GM19025 (cell line): ENCODE results near the gene CNTFR.
"Not testable (repeated sequence)": the region's sequence is repeated elsewhere in the genome, so short reads cannot be mapped to it uniquely, and the experiment has no call there.

ENCODE experiments used
- ATAC-seq: cut with Tn5 transposase; IDR thresholded peaks from one replicate; pipeline ENCODE4 v1.9.1; 2021; ENCODE audit warnings: mild to moderate bottlenecking, low read depth, moderate library complexity; ENCODE audit not compliant: unreplicated experiment

CNTFR gene

DNA sequence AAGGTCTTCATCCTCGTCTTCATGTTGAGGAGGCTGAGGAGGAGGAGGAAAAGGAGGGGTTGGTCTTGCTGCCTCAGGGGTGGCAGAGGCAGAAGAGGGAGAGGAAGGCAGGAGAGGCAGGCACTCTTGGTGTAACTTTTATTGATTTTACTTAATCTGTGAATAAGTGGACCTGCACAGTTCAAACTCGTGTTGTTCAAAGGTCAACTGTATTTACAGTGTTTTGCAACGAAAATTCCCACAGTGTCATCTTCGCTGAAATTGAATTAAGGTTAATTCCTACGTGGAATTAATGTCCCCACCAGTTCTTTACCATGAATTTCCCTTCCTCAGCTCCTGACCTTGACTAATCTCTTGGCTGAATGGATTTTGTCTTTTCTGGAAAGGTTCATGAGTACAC, 45.5 kb downstream of the CNTFR start:
- no peak for ATAC-seq

DNA sequence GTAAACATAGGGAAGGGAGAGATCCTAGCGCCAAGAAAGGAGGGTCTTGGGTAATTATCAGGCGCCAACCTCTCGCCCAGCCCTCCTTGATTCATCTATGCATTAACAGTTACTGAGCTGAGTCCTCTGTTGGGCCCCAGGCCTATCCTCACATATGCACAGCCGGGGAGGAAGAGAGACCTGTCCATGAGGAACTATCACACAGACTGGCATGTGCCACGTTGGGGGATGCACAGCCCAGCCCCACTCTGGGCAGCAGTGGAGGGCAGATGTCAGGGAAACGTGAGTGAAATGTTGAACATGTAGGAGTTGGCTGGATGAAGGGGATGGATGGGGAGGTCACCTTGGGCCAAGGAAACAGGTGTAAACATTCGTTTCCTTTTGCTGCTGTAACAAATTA, 48.0 kb downstream of the CNTFR start:
- no peak for ATAC-seq

DNA sequence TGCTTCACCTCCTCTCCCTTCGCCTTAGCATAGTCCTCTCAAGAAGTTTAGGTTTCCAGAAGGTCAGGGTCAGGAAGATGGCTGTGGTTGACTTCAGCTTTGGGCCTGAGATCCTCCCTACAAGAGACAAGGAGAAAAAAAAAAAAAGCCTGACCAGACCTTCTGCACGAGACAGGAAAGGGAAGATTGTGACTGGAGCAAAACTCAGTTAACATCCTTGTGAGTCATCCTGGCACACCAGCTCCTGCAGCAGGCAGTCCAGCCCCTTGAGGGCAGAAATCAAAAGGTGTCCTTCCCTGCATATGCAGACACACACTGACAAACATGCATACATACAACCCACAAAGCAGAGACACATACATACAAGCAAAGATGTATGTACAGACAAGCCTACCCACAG, 48.7 kb downstream of the CNTFR start:
- ATAC-seq = no peak

DNA sequence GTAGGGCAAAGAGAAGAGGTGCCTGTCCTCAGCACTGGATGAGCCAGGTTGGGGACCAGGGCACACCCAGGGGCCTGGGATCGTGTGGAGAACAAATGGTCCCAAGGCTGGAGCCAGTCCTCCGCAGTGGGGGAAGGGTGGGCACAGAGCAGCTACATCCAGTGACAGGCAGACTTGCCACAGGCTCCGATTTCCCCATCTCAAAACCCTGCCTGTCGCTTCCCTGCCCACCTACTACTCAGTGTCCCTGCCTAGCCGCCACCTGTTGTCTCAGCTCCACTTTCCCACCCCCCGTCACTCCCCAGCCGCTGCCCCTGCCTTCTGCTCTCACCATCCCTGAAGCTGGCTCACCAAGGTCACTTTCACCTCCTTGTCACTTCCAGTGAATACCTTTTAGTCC, 52.8 kb downstream of the CNTFR start:
- no peak for ATAC-seq

DNA sequence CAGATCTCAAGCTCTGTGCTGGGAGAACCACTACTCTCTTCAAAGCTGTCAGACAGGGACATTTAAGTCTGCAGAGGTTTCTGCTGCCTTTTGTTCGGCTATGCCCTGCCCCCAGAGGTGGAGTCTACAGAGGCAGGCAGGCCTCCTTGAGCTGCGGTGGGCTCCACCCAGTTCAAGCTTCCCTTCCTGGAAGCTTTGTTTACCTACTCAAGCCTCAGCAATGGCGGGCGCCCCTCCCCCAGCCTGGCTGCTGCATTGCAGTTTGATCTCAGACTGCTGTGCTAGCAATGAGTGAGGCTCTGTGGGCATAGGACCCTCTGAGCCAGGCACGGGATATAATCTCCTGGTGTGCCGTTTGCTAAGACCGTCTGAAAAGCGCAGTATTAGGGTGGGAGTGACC, 57.5 kb downstream of the CNTFR start:
- not testable (repeated sequence) for ATAC-seq

DNA sequence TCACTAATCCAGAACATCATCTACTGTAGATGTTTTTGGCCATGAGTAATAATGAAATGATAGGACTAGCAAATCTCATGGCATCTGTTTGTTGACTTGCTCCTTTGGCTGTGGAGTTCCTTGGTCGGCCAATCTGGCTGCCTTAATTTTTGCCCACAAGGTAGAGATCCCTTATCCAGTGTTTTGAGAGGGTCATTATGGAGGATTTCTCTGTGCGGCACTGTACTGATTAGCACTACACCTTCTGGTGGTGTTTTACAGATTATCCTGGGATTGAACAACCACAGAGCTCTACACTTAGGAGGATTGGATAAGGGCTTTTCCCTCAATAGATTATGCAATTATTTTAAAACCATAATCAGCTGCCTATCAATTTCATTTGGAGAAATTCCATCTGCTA, 63.5 kb downstream of the CNTFR start:
- no peak for ATAC-seq

DNA sequence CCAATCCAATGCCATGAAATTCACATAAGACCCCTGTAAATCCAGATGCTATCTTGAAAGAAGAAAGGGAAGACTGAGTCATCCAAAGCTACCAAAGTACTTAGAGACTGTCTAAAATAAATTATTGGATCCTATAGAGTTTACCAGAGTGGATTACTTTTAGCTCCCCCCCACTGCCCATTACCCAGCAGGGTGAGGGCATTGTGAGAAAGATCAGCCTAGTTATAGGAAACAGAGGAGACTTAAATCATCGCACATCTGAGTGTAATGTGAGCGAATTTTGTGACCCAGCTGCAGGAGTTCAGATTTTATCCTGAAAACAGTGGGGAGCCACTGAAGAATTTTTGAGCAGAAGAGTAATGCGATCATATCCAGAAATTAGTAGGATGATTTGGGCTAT, 65.2 kb downstream of the CNTFR start:
- ATAC-seq = no peak

DNA sequence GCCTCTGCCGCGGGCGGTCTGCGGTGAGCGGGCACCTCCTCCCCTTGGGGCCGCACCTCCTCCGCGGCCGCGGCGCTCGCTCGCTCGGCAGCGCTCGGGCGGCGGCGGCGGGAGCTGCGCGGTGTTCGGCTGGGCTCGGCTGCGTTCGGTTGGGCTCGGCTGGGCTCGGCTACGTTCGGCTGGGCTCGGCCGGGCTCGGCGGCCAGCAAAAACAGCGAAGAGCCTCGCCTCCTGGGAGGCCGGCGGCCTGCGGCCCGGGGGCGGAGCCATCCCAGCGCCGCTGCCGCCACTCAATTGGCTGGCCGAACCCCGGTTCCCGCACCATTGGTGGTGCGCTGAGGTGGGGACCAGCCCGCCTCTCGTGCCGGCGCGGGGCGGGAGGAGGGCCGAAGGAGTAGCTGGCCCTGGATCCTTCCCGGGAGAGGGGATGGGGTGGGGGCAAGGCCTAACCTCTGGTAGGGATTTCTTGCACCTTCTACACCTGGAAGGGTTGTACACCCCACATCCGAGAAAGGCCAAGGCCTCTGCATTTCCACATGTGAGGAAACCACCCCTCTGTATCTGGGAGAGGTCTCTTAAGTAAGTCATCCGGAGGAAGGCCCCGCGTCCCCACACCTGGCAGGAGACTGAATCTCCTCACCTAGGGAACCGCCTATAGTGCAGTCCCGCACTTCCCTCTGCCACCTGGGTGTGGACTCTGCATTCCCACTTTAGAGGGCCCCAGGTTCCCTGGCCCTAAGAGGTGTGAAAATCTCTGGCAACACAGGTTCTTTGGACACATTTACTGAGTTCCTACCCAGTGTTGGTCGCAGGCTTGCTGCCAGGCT, 66.3 kb downstream of the CNTFR start, which contains the start of gene ENHO:
ENHO (minus strand) TSS at position 20 of the 827 bp plus-strand sequence. CDS start 1,295 bp downstream, outside the sequence.
- peak; percentile 88 for ATAC-seq

DNA sequence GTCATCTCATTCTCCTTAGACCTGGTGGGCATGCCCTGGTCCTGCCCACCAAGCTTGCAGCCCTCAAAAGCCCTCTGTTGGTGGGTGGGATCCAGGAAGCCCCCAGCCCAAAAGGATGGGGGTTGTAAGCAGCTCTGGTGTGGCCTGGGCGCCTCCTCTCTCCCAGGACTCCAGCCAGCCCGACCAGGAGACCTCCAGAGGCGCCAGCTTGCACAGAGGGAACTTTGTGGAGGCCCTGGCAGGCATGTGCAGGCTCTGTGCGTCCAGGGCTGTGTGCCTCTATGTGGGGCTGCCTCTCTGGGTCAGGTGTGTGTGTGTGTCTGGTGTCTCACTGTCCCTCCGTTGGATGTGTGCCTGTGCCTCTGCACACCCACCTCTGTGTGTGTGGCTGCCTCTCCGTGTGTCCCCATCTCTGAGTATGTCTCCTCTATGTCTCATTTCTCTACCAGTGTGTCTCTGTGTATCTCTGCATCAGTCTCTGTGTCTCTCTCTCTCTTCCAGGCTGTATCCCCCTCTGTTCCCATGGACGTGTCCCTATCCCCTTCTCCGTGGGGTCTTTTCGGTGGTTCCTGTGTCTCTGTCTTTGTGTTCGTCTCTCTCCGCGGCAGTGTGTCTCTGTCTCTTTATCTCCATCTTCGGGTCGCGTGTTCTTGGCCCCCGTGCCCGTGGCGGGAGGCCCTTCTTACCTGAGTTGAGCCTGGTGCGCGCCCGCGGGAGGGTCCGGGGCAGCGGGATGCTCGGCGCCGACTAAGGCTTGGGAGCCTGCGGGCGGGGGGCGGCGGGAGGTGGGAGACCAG, 67.2 kb downstream of the CNTFR start:
- ATAC-seq = peak; percentile 20

DNA sequence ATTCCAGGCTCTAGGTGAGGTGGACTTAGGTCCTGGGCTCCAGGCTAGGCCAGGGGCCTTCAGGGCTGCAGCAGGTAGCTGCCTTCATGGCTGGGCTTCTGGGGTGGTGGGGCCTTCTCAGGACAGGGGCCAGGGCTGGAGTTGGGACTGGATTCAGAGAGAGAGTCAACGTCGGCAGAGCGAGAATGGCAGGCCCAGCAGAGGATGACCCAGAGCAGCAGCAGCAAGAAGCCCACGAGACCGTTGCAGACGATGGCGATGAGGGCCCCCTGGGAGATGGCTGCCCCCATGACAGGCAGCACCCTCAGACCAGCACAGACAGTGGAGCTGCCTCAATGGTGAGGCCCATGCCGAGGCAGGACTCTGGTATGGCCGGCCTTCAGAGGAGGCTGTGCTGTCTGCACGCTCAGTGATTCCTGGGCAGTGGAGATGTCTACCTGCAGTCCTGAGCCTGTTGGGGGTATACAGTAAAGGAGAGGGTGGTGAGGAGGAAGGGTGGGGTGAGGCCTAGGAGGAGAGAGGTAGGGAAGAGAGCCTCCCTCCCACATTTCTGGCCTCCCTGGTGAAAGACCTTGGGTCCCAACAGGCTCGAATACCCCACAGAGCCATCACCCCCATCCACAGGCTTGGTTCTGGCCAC, 68.0 kb downstream of the CNTFR start:
- no peak for ATAC-seq

DNA sequence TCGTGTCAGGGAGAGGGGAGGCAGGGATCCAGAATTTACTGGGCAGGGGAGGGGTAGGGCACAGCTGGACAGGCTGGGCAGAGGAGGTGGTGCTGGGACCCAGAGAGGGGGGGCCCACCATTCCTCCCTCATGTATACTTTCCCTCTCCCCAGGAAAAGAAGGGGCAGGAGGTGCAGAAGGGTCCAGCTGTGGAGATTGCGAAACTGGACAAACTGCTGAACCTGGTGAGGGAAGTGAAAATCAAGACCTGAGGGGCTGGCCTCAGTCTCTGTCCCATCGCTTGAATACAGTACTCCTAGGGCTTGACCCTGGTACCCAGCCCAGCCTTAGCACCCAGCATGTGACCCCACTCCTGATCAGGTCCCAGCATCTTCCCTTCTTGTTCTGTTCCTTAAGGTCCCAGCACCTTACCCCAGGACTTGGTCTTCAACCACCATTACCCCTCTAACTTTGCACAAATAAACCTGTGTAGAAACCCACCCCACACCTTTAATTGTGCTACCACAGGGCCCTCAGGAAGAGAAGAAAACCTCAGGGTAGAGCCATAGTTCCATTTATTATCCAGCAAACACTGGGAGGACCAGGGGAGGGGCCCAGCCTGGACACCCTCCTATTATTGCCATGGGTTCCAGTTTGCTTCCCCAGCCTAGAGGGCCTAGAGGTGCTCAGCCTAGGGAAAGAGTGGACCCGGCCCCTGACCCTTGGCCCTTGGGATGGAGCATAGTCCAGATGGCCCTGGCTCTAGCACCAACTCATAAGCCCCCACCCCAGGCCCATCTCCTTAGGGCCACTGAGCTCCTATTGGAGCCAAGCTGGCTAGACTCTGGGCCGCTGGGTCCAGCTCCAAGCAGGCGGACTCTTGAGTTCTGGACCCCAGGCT, 68.8 kb downstream of the CNTFR start:
- no peak for ATAC-seq

DNA sequence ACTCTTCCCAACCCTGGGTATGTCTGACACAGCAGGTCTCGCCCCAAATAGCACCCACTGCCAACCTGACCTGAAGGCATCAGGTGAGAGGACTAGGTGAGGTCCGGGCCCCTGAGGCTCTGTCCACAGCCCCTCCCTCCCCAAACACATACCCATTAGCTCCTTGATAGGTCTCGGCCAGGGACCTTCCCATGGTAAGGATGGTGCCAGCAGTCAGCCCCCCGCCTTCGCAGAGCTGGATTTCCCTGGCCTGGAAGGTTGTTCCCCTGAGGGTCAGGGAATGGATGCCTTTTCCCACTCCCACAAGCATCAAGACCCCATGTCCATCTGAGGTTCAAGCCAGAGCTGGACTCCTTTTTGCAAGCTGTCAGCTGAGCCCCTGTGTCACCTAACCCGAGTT, 69.4 kb downstream of the CNTFR start:
- no peak for ATAC-seq

DNA sequence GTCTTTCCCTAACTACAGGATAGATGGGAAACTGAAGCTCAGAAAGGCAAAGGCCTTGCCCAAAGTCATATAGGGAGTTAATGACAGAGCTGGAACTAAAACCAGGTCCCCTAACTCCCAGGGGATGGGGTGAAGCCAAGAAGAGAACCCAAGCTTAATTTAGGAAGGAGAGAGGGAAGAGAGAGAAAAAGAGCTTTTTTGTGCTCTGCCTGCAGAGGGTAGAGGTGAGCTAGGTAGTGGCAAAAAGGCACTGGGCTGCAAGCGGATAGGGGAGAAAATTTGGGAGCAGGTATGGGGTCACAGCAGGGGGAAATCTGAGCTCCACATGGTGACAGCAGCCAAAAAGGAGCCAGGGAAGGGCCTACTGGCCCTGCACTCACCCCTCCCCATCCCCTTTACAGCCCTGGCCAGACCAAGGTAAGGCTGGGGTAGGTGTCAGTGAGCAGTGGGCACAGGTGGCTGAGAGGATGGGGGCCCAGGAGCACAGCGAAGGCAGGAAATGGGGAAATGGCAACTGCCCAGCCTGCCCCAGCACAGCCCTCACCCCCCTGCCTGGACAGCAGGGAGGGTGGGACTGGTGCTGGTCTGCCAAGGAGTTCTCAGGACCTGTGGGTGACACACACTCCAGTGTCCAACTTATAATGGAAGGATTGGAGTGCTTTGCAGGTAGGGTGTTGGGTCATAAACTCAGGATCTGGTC, 70.1 kb downstream of the CNTFR start:
- ATAC-seq = no peak

DNA sequence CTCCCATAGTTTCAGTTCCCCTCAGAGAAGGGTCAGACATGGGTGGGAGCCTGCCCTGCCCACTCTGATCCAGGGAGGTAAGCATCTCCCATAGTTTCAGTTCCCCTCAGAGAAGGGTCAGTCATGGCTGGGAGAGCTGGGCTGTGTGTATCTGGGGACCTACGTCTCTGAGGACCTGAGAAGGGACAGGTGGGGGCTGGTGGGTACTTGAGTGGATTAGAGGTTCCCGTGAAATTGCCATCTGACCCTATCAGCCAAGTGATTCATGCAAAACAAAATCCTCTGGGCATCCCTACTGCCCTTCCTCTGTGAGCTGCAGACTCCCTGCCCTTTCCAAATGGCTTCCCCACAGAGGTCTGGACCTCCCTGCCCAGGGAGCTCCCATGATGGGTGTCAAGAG, 70.6 kb downstream of the CNTFR start:
- no peak for ATAC-seq

DNA sequence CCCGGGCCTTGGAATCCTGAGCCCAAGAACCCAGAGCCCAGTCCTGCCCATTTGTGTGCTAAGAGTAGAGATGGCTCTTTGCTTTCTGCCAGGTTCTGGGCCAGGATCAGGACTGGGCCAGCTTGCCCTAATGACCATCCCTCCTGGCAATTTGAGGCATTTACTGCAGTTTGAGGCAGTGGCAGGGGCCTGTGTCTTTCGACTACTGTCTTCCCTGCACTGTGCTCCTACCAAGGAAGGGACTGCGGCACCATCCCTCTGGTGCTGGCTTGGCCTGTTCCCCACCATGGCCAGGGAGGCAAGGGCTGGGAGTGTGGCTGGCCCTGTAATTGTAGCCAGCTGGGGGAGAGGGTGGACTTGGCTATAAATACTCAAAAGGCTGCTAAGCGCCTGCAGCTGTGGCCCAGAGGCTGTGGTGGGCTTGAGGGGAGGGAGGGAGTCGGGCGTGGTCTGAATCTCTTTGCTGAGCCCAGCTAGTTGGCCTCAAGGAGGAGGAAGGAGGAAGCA, 71.4 kb downstream of the CNTFR start:
- no peak for ATAC-seq

DNA sequence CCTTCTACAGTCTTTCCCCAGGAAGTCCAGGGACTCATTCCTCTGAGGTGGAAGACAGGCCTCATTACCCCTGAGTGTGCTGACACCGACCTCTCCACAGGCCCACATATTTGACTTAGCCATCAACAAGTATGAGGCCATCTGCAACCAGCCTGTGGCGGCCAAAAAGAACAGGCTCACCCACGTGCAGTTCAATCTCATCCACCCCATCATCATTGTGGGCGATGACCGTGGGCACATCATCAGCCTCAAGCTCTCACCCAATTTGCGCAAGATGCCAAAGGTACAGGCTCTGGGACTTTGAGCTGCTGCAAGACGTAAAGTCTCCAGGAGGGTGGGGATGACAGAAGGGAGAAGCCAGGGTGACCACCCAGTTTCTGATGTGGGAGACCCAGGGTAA, 72.3 kb downstream of the CNTFR start:
- no peak for ATAC-seq

DNA sequence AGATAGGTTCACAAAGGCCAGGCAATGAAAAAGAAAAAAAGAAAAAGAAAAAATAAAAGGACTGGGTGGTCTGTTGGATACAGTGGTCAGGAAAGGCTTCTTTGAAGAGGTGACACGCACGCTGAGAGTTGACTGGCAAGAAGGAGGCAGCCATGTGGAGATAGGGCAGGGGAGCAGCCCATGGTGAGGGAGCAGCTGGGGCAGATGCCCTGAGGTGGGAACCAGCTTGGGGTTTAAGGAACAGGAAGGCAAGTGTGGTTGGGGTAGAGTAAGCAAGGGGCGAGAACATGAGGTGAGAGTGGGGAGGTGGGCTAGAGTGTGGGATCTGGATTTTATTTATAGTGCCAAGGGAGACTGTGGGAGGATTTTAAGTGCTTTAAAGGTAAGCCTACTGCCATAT, 73.6 kb downstream of the CNTFR start:
- no peak for ATAC-seq

DNA sequence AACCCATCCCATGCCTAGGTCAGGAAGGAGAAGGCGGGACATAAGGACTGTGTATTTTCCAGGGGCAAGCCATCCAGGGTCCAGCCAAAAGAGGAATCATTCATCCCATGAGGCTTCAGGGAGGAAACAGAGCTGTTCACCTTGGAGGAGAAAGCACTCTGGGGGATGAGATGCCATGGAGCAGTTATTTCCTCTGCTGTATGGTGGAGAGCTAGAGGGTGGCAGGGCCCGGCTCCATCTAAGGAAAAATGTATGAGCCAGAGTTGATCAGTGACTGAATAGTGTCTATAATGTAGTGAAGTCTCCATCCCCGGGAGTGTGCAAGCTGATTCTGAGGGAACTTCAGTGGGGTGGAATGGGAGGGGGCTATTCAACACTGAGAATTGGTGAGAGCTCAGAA, 74.7 kb downstream of the CNTFR start:
- ATAC-seq = no peak

DNA sequence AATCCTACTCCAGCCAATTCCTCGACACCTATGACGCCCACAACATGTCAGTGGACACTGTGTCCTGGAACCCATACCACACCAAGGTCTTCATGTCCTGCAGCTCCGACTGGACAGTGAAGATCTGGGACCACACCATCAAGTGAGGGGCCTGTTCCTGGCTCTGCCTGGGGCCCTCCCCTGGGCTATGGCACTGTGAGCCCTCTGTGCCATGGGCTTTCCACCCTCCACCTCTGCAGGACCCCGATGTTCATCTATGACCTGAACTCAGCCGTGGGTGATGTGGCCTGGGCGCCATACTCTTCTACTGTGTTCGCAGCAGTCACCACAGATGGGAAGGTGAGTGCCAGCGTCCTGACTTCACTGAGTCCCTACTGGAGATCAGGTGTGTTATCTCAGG, 75.1 kb downstream of the CNTFR start:
- ATAC-seq = no peak
